Progenitor cell of endocrine pancreas (in vitro differentiated cells): ENCODE data around the gene ZBTB9. TPM values are rescaled to one million over a fixed set of nuclear protein-coding genes. Genes with fewer than 3 reads are reported as not detected.
A peak's percentile ranks its signal among the peaks of the same experiment; 100 is the strongest.

Source experiments
- DNase-seq: peaks from one replicate; pipeline ENCODE4 v3.0.0; 2021; ENCODE audit warnings: low spot score; ENCODE audit not compliant: unreplicated experiment
- H3K27ac Mint-ChIP-seq: 2 replicates; pipeline ENCODE4 v1.8.0; 2021; ENCODE audit warnings: mild to moderate bottlenecking, moderate library complexity, mixed read lengths
- H3K27me3 Mint-ChIP-seq: 2 replicates; pipeline ENCODE4 v1.8.0; 2021; ENCODE audit warnings: mixed read lengths
- H3K36me3 Mint-ChIP-seq: 2 replicates; pipeline ENCODE4 v1.8.0; 2022; ENCODE audit warnings: mixed read lengths; ENCODE audit not compliant: insufficient read depth
- H3K4me1 Mint-ChIP-seq: 2 replicates; pipeline ENCODE4 v1.8.0; 2021; ENCODE audit warnings: low read depth, mixed read lengths
- H3K4me3 Mint-ChIP-seq: 2 replicates; pipeline ENCODE4 v1.8.0; 2021; ENCODE audit warnings: low read depth, mild to moderate bottlenecking, moderate library complexity, mixed read lengths
- H3K9me3 Mint-ChIP-seq: 2 replicates; pipeline ENCODE4 v1.8.0; 2021; ENCODE audit warnings: low read depth, mixed read lengths
- CTCF ChIP-seq: fragments of 200-600 bp; sonication (generic); IDR thresholded peaks from one replicate; pipeline ENCODE4 v1.5.0; 2021; ENCODE audit warnings: antibody characterized with exemption, mild to moderate bottlenecking; ENCODE audit not compliant: unreplicated experiment
- total RNA-seq: library from RNA; stranded (reverse); gene quantifications from 2 replicates; pipeline ENCODE4 v1.2.1, GENCODE V29; 2021

The ZBTB9 gene
- total RNA-seq, 1 donor from 2014 or later: 15.7 TPM

- no peaks in the 10 kb centered on the region for H3K27me3 Mint-ChIP-seq
- no peaks in the 10 kb centered on the region for H3K9me3 Mint-ChIP-seq
- peak overlapping the region; percentile 60 for H3K27ac Mint-ChIP-seq
- no peak for DNase-seq
- TF ChIP-seq CTCF: no peak
- peaks cover 20% of the 10 kb centered on the region for H3K36me3 Mint-ChIP-seq
- H3K4me3 Mint-ChIP-seq: no peak overlapping the region
- no peaks in the 10 kb centered on the region for H3K4me1 Mint-ChIP-seq
Observed at GRCh38 chr6:33443619-33444504, 10.5 kb upstream of the ZBTB9 start.

GRCh38 chr6:33445119-33445603 is 9.2 kb upstream of the ZBTB9 start:
- no peak for DNase-seq
- no peak overlapping the region for H3K27ac Mint-ChIP-seq
- no peaks in the 10 kb centered on the region for H3K27me3 Mint-ChIP-seq
- TF ChIP-seq CTCF: no peak
- H3K36me3 Mint-ChIP-seq: peaks cover 14% of the 10 kb centered on the region
- no peaks in the 10 kb centered on the region for H3K9me3 Mint-ChIP-seq
- H3K4me3 Mint-ChIP-seq: no peak overlapping the region
- H3K4me1 Mint-ChIP-seq: no peaks in the 10 kb centered on the region

DNA sequence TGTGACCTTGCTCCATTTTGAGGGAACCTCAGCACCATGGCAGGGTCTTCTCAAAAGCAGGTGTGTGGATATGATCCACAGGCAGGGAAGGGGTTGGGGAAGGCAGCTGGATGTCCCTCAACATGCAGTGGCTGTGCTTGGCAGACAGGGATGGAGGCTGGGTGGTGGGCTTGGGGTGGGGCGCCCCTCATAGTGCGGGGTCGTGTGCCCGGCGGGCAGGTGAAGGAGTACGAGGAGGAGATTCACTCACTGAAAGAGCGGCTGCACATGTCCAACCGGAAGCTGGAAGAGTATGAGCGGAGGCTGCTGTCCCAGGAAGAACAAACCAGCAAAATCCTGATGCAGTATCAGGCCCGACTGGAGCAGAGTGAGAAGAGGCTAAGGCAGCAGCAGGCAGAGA is 8.0 kb upstream of the ZBTB9 start:
- TF ChIP-seq CTCF: no peak
- DNase-seq: no peak
- peak overlapping the region; percentile 59 for H3K27ac Mint-ChIP-seq
- no peaks in the 10 kb centered on the region for H3K27me3 Mint-ChIP-seq
- no peaks in the 10 kb centered on the region for H3K9me3 Mint-ChIP-seq
- H3K4me1 Mint-ChIP-seq: no peaks in the 10 kb centered on the region
- peaks cover 14% of the 10 kb centered on the region for H3K36me3 Mint-ChIP-seq
- no peak overlapping the region for H3K4me3 Mint-ChIP-seq

DNA sequence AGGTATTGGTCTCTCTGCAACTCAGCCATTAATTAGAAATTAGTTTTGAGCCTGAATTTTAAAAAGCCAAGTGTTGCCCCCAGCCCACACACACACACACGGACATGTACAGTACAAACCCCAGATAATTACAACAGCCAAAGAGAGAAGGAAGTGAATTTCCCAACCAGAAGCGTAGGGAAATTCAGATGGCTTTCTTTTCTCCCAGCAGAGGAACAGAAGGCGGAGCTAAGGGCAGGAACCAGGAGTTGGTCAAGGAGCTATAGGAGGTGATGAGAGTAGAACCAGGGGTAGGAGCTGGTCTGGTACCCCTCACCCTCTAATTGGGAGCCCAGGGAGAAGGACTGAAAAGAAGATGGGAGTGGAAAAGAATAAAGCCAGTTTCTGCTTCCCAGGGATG is 3.9 kb upstream of the ZBTB9 start:
- Mint-ChIP-seq H3K4me3 (no peak overlapping the region), H3K27ac (no peak overlapping the region), H3K36me3 (peaks cover 10% of the 10 kb centered on the region), H3K27me3 (no peaks in the 10 kb centered on the region), H3K4me1 (peaks cover 12% of the 10 kb centered on the region), H3K9me3 (no peaks in the 10 kb centered on the region)
- no peak for TF ChIP-seq CTCF
- no peak for DNase-seq

DNA sequence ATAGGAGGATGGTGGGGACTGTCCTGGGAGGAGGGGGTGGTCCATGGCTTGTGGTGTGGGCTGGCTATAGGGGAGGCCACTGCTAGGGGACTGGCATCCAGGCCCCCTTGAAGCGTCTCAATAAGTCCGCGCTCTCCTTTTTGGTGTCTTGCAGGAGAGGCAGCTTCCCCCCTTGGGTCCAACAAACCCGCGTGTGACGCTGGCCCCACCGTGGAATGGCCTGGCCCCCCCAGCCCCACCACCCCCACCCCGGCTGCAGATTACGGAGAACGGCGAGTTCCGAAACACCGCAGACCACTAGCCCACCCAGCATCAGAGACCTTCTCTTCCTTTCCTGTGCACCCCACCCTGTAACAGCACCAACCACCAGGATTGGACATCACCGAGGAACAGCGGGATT is 2.8 kb upstream of the ZBTB9 start:
- no peaks in the 10 kb centered on the region for H3K9me3 Mint-ChIP-seq
- no peaks in the 10 kb centered on the region for H3K27me3 Mint-ChIP-seq
- TF ChIP-seq CTCF: no peak
- H3K4me3 Mint-ChIP-seq: peak overlapping the region; percentile 29
- DNase-seq: no peak
- no peak overlapping the region for H3K27ac Mint-ChIP-seq
- H3K4me1 Mint-ChIP-seq: peaks cover 13% of the 10 kb centered on the region
- H3K36me3 Mint-ChIP-seq: peaks cover 10% of the 10 kb centered on the region
